Measurements from ENCODE around the gene CACNA1C.

Gene CACNA1C

DNA sequence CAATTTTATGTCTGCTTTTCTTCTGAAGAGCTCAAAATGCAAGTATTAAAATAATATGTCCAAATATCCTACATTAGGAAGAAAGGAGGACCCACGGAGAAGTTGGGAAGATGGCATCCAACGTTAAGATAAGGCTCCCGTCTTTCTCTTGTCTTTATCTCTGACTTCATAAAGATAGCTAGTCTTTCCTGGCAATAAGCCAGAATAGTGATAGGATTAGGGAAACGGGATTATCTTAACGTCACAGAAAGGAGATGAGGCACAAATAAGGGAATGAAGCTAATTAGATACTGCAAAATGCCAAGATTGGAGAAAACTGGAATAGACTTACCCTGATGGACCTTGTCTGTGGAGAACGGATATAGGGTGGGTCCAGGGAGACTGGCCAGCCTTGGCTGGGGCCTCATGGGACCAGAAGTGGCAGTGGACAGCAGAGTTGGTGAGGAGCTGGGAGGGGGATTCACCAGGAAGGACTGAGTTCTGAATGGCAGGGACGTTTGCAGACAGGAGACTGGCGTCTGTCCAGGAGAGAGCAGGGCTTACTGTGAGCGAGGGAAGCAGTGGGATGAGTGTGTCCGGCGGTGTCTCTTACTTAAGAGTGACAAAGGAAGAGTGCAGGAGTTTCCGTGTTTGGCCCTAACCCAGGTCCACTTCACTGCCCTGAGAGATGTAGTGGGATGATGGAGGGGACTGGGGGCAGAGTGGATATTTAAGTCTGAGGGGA is 119.9 kb downstream of the CACNA1C start:
- no peak for DNase-seq

DNA sequence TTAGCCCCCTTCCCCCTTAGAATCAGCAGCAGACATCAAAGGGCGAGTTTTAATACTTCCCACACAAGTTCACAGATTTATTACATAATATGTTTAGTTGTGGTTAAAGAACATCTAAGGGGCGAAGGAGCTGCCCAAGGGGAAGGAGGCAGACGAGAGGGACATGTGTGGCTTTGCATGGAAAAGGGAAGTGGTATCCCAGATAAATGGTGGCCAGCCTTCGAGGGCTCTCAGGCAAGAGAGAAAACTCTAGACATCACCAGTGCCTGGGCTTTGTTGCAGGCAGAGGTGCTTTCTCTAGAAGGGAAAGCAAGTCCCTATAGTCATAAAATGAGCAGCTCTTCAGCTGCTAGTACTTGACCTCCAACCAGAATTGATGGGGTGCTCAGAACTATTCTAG is 121.2 kb downstream of the CACNA1C start:
- no peak for DNase-seq

DNA sequence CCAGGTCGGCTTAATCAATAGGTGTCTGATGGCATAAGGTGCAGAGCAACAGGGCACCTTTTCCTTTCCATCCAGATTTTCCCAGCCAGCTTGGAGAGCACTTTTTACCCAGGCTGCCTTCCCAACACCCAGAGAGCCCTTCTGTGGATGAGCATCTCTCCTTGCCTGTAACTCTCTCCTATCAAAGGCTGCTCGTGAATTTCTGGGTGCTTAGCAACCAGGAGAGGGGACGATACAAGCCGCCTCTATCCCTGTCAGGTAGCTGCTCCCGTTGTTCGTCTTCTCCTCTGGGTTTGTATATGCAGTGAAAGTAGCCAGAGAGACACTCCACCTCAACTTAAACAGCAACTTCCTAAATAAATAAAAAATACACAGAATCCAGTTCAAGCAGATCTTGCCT is 124.2 kb downstream of the CACNA1C start:
- no peak for DNase-seq

DNA sequence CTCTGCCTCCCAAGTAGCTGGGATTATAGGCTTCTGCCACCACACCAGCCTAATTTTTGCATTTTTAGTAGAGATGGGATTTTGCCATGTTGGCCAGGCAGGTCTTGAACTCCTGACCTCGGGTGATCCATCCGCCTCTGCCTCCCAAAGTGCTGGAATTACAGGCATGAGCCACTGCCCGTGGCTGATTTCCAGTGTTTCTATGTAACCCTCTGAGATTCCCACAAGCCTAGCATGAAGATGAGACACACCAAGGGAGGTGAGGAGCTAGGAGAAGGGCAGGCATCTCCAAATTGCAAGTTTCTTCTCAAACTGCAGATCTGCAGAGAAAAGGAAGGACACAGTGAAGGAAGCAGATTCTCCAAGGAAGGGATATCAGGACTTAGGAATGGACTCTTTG is 125.0 kb downstream of the CACNA1C start:
- DNase-seq = no peak

DNA sequence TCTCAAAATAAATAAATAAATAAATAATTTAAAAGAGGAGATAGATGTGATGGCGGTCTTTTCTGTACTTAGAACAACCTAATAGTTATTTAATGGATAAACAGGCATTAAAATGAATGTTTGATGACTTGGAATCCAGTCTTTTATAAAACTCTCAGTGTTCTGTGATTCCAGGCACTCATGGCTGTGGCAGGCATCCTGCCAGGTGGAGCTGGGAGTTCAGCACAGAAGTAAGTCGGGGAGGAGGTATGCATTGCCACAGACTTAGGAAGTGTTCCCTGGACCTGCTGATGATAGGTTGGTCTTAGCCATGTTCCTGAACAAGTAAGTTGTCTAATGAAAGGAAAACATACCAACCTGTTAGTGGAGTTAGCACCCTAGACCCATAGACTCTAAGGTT is 126.3 kb downstream of the CACNA1C start:
- no peak for DNase-seq

DNA sequence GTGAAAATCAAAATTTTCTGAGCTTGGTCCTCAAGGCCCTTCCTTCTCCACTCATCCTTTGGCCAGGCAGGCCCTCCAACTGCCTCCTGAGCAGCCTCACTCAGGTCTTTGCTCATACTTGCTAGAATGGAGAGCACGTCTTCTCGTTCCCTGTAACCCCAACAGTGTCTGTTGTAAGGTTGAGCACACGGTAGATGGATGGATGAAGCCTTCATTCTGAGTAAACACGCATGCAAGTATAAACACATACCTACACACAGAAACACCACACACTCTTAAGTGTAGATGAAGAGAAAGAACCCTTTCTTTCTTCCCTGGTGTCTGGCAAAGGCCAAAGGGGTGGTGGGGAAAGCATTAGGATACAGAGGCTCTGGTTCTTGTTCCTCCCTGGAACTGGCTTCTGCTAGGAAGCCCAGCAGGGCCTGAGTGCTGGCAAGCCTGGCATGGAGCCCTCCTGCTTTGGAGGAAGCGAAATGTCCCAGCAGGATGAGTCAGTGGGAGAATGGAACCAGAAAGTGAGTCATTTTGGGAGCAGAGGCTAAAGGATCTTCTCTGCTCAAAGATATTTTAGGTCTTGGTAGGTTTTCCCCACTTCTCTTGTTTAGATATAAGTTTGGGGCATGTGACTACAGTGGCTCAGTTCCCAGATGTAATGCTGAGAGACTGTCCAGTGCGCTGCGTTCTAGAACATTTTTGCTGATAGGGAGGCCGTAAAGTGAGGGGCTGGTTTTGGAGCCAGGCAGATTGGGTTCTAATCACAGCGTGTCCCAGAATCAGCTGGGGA is 127.4 kb downstream of the CACNA1C start:
- no peak for DNase-seq

DNA sequence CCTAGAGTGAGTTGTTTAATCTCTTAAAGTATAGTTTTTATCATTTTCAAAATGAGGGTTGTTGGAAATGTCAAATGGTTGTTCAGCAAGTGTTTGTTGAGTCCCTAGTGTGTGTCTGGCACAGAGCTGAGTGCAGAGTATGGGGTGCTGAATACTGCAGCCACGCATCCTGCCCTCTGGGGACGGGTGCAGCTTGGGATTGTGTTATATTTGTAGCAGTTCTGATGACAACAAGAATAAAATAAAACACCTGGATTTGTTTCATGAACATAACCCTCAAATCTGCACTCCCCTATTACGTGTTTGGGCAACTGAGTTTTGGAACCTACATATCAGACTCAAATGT is 127.9 kb downstream of the CACNA1C start:
- DNase-seq = no peak

DNA sequence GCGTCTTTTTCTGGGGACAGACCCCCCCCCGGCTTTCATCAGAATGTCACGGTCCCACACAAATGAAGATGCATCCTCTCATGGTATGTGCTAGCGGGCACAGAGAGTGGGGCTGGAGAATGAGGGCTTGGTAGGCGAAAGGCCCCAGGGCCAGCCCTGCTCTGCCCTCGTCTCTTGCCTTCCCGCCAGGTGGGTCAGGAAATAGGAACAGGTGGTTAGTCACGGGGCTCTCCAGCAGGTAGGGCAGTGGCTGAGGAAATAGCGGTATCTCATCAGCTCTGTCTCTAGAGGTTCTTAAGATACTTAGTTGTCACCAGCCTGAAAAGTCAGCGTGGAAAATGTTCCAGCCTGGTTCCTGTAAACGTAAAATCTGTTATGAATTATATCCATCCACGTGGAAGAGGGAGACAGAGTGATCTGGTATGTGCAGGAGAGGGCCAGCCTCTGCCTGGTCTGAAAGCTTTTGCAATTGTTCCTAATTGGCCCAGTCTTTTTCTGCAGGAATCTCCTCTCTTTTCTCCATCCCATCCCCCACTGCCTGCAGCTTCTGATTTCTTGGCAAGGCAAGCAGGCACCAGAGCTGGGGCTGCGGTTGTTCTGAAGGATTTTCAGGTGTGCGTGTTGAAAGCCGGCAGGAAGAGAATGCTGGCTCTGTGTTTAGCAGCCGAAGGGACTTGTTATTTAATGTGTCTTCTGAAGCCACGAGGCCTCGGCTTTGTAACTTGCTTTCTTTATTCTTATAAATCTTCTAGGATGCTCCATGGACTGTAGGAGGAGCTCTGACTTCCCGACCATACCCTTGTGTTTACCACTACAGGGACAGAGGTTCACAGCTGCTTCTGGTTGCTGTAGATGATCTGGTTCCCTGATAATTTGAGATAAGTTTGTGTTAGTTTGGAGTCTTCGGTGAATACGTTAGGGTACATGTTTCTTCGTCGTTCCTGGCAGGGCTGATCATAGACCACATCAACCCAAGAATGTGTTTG is 131.1 kb downstream of the CACNA1C start:
- DNase-seq = no peak

DNA sequence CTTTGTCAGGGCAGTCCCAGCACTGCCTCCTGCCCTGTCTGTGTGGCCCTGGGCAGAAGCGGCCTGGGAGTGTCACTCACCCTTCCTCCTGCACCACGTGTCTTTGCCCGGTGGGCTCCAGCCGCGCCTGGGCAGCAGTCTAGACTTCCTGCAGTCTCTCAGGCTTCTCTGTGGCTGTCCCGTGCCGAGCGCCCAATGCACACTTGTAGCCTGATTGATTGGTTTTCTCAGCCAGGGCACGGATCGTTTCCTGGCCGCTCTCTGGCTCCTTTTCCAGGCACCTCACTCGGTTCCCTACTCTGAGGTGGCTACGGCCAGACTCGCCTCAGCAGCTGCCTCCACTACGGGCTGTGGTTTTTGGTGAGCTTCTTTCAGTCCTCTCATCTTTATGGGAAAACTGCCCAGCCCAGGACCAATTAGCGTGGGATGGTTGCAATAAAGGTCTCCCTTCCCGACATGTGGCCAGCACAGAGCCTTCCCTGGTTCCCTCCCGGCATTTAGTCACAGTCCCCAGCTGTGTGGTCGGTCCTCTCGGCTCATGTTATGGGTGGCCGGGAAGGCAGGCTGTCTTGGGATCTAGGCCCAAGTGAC is 133.1 kb downstream of the CACNA1C start:
- DNase-seq = no peak

DNA sequence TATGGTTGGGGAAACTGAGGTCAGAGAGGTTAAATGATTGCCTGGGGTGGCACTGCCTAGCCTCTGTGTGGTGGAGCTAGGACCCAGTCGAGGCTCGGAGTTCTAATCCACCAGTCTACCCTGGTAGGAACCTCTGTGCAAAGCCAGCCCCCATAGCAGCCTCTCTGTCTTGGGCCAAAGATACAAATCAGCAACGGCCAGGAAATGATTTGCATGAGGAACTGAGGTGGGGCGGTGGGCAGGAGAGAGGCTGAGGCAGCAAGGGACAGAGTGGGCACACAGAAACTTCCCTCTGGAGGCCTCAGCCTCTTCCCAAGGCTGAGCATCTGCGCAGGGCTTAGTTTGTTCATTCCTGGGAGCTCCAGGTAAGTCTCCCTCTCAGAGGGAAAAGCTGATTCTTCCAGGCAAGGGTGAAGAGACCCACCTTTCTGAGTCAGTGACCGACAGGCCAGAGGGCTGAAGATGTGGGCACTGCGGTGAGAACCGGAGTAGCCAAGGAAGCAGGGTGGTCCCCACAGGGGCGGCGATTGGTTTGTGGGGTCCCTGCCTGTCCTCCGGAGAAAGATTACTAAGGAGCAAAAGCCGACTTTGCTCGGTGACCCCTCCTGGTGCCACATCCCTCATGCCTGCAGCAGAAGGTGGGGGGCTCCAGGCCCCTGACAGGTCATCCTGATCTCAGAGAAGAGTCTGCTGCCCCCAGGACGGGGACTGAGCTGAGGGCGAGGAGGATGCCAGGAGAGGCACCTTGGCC is 134.6 kb downstream of the CACNA1C start:
- DNase-seq = no peak

DNA sequence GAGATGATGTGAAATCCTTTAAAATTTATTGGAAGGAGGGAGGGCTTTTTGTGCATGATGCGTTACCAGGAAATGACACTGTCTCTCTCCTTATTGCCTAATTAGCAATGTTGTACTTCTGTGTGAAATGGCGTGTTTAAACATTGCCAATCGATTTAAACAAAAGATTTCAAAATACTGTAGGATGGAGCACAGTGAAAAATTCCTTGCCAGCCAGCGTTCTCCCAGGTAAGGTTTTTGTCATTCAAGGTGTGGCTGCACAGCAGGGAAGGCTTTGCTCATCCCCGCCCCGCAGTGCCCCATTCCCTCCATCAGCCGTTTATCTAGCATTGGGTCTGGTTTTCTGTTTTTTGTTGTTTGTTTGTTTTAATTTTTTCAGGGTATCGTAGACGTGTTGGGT is 137.3 kb downstream of the CACNA1C start:
- no peak for DNase-seq

DNA sequence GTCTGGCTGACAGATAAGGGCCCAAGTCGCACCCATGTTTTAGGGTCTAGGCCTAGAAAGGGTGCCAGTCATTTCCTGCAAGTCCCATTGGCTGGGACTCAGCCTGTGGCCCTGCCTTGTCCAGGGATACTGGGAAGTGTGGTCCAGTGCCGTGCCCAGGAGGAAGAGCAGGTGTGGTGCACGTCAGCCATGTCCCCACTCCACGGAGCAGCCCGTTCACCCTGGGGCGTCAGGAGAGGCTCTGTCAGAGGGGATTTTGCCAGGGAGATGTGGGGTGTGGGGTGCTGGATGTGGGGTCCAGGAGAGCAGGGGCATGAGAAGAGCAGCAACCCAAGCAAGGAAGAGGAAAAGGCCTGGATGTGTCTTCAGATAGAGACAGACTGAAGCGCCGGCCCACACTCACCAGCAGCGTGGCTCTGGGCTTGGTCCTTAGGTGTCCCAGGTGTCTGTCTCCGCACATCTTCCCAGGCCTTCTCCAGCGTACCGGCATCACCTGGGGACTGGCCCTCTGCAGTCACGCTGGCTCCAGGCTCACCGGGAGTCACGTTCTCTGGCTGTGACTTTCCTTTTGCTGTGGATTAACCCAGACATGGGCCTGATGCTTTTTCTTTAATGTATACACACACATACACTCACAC is 138.2 kb downstream of the CACNA1C start:
- DNase-seq = no peak

DNA sequence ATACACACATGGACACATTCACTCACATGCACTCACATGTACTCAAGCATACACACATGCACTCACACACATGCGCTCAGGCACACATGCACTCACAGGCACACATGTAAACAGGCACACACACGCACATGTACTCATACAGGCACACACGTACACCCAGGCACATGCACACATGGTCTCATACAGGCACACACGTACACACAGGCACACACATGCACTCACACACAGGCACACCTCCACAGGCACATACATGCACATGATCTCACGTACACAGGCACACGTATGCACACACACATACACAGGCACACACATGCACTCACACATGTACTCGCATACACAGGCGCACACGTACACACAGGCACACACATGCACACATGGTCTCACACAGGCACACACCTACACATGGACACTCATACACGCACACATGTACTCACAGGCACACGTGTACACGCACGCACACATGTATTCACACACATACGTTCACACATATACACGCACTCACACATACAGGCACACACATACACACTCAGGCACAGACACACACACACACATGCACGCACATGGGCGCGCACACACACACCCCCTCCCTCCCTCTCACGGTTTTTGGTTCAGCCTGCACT is 138.9 kb downstream of the CACNA1C start:
- DNase-seq = no peak

DNA sequence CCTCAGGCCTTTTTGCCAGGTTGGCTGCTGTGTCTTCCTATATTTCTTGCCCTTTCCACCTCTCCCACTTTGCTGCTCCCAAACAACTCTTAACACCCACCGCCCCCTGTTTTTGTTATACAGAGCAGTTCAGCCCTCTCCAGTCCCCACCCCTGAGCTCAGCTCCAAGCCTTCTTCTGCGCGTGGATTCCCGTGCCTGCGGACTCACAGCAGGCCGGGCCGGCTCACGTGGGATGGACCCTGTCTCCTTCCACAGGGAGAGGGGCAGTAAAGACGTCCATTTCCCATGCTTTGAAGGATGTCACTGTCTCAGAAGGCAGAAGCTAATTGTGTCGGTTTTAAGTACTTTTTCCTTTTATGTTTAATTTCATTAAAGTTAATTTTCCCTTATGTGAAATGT is 139.4 kb downstream of the CACNA1C start:
- no peak for DNase-seq

DNA sequence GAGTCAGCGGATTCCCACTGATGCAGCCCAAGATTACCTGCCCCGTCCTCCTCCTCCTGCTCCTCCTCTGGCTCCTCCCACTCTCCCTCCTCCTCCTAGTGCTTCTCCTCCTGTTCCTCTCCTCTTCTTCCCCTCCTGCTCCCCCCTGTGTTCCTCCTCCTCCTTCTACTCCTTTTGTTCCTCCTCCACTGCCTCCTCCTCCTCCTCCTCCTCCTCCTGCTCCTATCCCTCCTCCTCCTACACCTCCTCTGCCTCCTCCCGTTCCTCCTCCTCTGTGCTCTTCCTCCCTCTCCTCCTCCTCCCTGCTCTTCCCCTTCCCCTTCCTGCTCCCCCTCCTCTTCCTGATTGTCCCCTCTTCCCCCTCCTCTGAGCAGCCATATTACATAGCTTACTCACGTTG is 141.3 kb downstream of the CACNA1C start:
- no peak for DNase-seq

DNA sequence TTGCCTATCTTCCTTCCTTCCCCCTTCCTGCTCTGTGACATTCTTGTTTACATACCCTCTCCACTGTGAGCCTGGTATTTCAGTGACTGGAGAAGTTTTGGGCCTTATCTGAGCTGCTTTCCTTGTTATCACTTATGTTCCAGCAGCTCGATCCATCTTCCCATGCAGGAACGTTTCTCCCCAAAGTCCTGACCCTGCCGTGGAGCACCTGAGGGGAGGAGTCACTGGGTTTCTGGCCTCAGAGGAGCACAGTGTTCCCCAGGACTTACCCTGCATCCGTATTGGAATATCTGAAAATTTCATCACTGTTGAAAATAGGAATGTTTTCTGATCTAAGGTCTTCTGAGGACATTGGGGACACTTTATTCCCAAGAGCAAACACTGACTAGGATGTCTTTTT is 141.8 kb downstream of the CACNA1C start:
- DNase-seq = no peak

DNA sequence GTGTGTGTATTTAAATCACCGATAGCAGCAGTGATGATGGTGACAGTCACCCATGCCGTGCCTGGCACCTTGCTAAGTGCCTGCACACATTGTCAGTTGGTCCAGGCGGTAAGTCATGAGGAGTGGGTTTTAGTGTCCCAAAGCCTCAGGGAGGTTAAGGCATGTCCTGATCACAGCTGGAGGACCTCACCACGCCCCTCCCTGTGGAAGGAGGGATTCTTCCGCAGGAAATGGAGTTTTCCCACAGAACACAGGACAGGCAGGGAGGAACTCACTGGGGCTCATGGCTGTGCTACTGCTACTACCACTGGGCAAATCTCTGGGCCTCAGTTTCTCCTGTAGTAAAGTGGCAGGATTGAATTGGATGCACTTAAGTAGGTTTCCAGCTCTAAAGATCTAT is 142.3 kb downstream of the CACNA1C start:
- no peak for DNase-seq

DNA sequence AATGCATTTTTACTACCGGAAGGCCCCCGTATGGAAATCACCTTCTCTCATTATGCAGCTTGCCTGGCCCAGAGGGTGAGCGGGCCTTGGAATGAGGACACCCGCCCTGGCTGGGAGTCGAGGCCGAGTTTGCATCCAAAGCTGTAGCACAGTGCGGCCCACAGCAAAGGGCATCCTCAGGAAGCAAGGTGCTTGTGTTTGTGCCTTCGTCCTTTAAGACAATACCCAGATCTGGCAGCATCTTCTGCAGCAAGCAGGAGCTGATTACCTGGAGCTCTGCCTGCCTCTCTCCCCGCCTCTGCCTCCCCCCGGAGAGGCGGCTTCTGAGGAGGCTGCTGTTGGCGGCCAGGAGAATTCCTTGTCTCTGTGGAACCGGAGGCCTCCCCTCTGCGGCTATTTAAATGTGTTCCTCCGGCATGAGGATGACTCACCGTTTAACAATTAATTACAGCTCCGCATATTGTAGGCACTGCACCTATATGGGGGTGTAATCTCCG is 145.3 kb downstream of the CACNA1C start:
- DNase-seq = no peak

DNA sequence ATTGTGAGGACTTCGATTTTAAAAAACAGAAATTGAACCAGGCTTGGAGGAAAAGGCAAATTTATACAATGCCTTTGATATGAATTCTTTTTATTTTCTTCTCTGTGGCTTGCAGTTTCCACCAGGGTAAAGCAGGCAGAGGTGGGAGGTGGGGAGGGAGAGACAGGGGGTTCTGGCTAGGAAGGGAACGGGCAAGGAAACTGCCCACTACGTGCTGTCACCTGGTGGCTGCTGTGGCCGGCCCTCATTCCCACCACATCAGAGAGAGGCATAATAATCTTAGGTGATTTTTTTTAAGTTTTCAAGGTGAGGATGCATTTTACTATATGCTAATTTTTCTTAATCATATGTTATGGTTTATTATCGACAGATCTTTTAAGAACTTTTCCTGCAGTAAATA is 145.8 kb downstream of the CACNA1C start:
- no peak for DNase-seq

DNA sequence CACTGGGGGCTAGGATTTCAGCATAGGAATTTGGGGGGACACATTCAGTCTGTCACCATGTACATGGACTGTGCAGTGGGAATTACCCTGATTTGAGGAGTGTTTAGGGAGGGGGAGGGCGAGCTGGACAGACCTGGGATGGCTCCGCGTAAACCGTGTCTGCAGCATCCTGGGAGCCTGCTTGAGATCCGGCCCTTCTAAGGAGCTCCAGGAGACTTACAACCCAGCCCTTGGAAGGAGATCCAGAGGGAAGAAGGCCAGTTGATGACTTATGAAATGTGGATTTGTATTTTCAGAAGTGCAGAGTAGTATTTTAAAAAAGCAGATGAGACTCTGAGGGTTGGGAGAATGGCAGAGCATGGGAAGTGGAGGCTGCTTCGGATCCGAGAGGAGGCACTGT is 153.2 kb downstream of the CACNA1C start:
- no peak for DNase-seq
